Osteoblast (primary cell): Measurements from ENCODE around the gene ANKRD16. TPM values are rescaled to one million over a fixed set of nuclear protein-coding genes. Genes with fewer than 3 reads are reported as not detected.

Experiments
- DNase-seq: peaks from one replicate; pipeline ENCODE4 v3.0.0; 2011; ENCODE audit warnings: low spot score, mixed read lengths; ENCODE audit not compliant: insufficient read length; ENCODE audit errors: missing footprints
- H2AFZ ChIP-seq: 2 replicates; pipeline ENCODE4 v1.6.0; 2011; ENCODE audit warnings: mild to moderate bottlenecking, low read length
- H3K27ac ChIP-seq: 2 replicates; pipeline ENCODE4 v1.5.1; 2011; ENCODE audit warnings: mild to moderate bottlenecking, low read depth, low read length, moderate library complexity
- H3K27me3 ChIP-seq: 2 replicates; pipeline ENCODE4 v1.6.0; 2012; ENCODE audit warnings: mild to moderate bottlenecking, control low read depth, inconsistent platforms, low read length, moderate library complexity; ENCODE audit not compliant: insufficient read depth
- H3K36me3 ChIP-seq: 2 replicates; pipeline ENCODE4 v1.5.1; 2011; ENCODE audit warnings: mild to moderate bottlenecking, low read length, control low read depth, moderate library complexity; ENCODE audit not compliant: insufficient read depth
- H3K4me1 ChIP-seq: 2 replicates; pipeline ENCODE4 v1.5.1; 2011; ENCODE audit warnings: mild to moderate bottlenecking, low read length, control low read depth, moderate library complexity; ENCODE audit not compliant: insufficient read depth
- H3K4me2 ChIP-seq: 2 replicates; pipeline ENCODE4 v1.6.0; 2011; ENCODE audit warnings: mild to moderate bottlenecking, low read length; ENCODE audit not compliant: insufficient read depth
- H3K4me3 ChIP-seq: fragments of 200-600 bp; sonication (generic); 3 replicates; pipeline ENCODE4 v1.5.1; 2012; ENCODE audit warnings: mild to moderate bottlenecking, low read length, inconsistent platforms; ENCODE audit not compliant: insufficient read depth
- H3K79me2 ChIP-seq: 2 replicates; pipeline ENCODE4 v1.6.0; 2012; ENCODE audit warnings: mild to moderate bottlenecking, low read length, control low read depth, inconsistent platforms; ENCODE audit not compliant: insufficient read depth
- H3K9me3 ChIP-seq: 2 replicates; pipeline ENCODE4 v1.5.1; 2011; ENCODE audit warnings: low read depth, low read length, control low read depth
- H4K20me1 ChIP-seq: 2 replicates; pipeline ENCODE4 v1.6.0; 2012; ENCODE audit warnings: mild to moderate bottlenecking, low read length, control low read depth; ENCODE audit not compliant: insufficient read depth
- CTCF ChIP-seq: IDR thresholded peaks from 2 replicates; pipeline ENCODE4 v1.5.1; 2011; ENCODE audit warnings: mild to moderate bottlenecking, low read depth, low read length, moderate library complexity; ENCODE audit errors: extremely low read depth
- total RNA-seq: library from RNA; depleted of rRNA; stranded (reverse); fragments of >200 nt; gene quantifications from 2 replicates; pipeline ENCODE4 v1.2.3, GENCODE V29; 2012

ANKRD16 gene
- 7.2 and 9.4 TPM in 2 replicates for total RNA-seq

- Histone ChIP-seq H3K9me3 (no peaks in the 10 kb centered on the region), H3K36me3 (peaks cover 20% of the 10 kb centered on the region), H3K27ac (peak within 1 kb of the TSS; percentile 76), H3K79me2 (peaks cover 60% of the 10 kb centered on the region), H3K27me3 (no peaks in the 10 kb centered on the region), H3K4me1 (peaks cover 23% of the 10 kb centered on the region), H2AFZ (peak within 1 kb of the TSS; percentile 89), H3K4me3 (peak within 1 kb of the TSS; percentile 82), H4K20me1 (peaks cover 31% of the 10 kb centered on the region), H3K4me2 (peak within 1 kb of the TSS; percentile 94)
- DNase-seq: peak; percentile 100
- no peak for TF ChIP-seq CTCF
These were observed at the start of gene ANKRD16, which contains the start of gene FBH1 for GRCh38 chr10:5889624-5890451. TSS of gene ANKRD16 (minus strand) at chr10:5889893. CDS start at chr10:5889354, 539 bp downstream. TSS of gene FBH1 (plus strand) at chr10:5890243. CDS start at chr10:5890346, 103 bp downstream.

DNA sequence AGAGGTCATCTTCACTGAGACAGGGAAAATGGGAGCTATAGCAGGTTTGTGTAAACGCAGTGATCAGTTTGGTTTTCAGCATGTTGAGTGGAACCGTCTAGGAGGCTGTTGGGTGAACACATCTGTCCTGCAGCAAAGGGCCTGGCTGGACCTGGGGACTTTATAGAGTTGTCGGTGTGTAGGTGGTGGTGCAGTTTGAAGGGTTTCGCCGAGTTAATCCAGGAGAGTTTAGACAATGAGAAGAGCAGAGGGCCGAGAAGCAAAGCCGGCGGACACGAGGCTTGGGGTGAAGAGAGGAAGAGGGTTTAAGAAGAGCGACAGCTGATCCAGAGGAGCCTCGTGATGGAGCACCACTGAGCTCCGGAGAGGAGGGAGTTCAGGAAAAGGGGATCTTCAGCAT is 48.6 kb upstream of the ANKRD16 start:
- peaks cover under 1% of the 10 kb centered on the region for H3K4me1 ChIP-seq
- no peak for TF ChIP-seq CTCF
- H4K20me1 ChIP-seq: no peaks in the 10 kb centered on the region
- H3K27me3 ChIP-seq: no peaks in the 10 kb centered on the region
- H3K79me2 ChIP-seq: no peaks in the 10 kb centered on the region
- DNase-seq: no peak
- H3K27ac ChIP-seq: no peak overlapping the region
- H3K9me3 ChIP-seq: no peaks in the 10 kb centered on the region
- H3K4me3 ChIP-seq: no peak overlapping the region
- peaks cover 41% of the 10 kb centered on the region for H3K36me3 ChIP-seq
- H3K4me2 ChIP-seq: no peak overlapping the region
- H2AFZ ChIP-seq: no peak overlapping the region

DNA sequence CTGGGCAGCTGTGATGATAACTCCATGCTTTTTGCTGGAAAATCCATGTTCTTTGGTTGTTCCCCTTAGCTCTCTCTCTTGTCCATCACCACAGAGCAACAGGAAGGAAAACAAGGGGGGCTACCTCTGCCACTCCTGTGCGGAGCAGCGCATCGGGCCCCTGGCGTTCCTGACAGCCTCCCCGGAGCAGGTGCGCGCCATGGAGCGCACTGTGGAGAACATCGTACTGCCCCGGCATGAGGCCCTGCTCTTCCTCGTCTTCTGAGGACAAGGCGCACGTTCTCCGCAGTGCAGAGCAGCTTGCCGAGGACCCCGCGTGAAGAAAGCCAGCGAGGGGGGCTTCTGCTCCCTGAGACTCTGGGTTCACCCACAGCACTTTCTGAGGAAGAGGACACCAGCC is 47.3 kb upstream of the ANKRD16 start:
- peaks cover 46% of the 10 kb centered on the region for H3K36me3 ChIP-seq
- no peaks in the 10 kb centered on the region for H4K20me1 ChIP-seq
- TF ChIP-seq CTCF: no peak
- H3K4me1 ChIP-seq: no peaks in the 10 kb centered on the region
- no peak overlapping the region for H3K27ac ChIP-seq
- no peak overlapping the region for H3K4me2 ChIP-seq
- no peak overlapping the region for H2AFZ ChIP-seq
- peak; percentile 72 for DNase-seq
- H3K4me3 ChIP-seq: no peak overlapping the region
- H3K27me3 ChIP-seq: no peaks in the 10 kb centered on the region
- no peaks in the 10 kb centered on the region for H3K9me3 ChIP-seq
- H3K79me2 ChIP-seq: no peaks in the 10 kb centered on the region

- TF ChIP-seq CTCF: no peak
- no peak overlapping the region for H3K4me2 ChIP-seq
- no peaks in the 10 kb centered on the region for H3K9me3 ChIP-seq
- no peaks in the 10 kb centered on the region for H3K79me2 ChIP-seq
- peaks cover 58% of the 10 kb centered on the region for H3K36me3 ChIP-seq
- no peaks in the 10 kb centered on the region for H3K27me3 ChIP-seq
- H3K27ac ChIP-seq: no peak overlapping the region
- no peaks in the 10 kb centered on the region for H3K4me1 ChIP-seq
- peak; percentile 60 for DNase-seq
- no peaks in the 10 kb centered on the region for H4K20me1 ChIP-seq
- H2AFZ ChIP-seq: no peak overlapping the region
- H3K4me3 ChIP-seq: no peak overlapping the region
These were observed 45.9 kb upstream of the ANKRD16 start for GRCh38 chr10:5935628-5936027.
